Measurements from ENCODE around the gene CELF4.

Gene CELF4

GRCh38 chr18:37440206-37440605 is 125.4 kb downstream of the CELF4 start:
- no peak for DNase-seq (ENCODE audit: low read depth)

GRCh38 chr18:37438417-37439180 is 127.0 kb downstream of the CELF4 start:
- DNase-seq (ENCODE audit: low read depth), result no peak

DNA sequence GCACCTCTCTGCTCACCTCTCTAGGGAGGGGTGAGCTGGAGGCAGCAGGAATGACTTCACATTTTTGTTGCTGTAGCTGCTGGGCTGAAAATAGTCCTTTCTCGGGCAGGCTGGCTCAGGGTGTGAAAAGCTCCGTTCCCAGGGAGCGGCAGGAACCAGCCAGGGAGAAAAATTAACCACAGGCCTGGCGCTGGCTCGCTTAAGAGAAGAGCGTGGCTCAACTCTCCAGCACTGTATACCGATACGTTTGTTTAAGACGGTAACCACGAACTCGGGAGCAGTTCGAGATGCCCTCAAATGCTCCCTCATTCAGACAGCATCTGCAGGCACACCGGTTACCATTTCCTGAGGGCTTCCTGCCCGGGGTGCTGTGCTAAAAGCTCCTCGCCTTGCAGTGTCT is 129.6 kb downstream of the CELF4 start:
- no peak for DNase-seq (ENCODE audit: low read depth)

DNA sequence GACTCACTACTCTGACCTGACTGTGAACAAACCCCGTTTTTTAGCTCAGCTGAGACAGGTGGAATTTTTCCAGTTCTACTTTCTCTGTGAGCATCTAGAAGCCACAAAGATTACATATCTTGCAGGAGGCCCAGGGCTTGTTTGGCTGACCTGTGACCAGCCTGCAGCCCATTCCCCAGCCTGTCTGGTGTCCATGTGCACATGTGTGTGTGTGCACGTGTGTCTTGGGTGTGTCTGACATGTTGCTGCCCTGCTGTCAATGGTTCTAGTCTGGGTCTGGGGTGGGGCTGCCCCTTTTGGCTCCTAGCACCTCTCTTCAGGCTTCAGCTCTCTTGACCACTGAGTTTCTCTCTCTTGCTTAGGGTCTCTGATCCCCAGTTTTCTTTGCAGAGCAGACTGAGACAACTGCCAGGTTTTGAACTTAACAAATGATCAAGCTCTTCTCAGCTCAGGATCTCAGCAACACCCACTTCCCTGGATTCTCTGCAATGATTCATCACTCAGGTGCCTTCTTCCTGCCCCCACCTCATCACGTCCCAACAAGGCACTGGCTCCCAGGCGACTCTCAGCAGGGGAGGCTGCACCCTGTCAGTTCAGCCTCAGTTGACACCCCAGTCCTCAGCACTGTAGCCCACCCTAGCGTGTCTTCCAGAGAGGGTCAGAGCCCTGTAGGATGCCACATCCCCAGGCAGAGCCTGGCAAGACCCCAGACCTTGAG is 130.3 kb downstream of the CELF4 start:
- DNase-seq (ENCODE audit: low read depth), result no peak

DNA sequence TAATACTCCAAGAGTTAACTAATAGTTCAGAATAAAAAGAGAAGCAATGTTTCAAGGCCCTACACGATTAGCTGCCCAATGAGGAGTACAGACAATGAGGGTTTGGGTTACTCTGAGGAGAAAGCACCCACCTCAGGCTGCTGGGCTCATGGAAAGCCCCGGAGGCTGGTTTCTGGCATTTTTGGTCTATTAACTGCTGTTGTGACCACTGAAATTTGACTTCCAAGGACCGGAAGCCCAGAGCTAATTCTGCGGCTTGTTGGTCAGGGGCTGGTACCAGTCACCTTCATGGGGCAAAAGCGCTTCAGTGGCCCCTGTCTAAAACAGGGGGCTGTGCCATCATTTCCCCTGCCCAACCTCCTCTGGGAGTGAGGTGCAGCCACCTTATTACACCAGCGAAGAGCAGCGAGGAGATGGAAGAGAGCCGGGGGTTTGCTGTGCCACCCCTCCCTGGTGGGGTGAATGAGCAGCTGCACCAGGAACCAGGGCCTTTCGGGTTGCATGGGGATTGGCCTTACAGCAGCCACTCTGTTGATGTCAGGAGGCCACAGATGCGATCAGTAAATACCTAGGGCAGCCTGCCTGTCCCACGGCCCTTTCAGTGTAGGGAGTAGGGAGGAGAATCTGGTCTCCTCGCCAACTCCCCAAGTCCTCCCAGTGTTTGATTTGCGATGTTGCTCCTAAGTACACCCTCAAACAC is 131.3 kb downstream of the CELF4 start:
- DNase-seq (ENCODE audit: low read depth), result no peak

- no peak for DNase-seq (ENCODE audit: low read depth)
These were observed 133.0 kb downstream of the CELF4 start for GRCh38 chr18:37432436-37433195.

DNA sequence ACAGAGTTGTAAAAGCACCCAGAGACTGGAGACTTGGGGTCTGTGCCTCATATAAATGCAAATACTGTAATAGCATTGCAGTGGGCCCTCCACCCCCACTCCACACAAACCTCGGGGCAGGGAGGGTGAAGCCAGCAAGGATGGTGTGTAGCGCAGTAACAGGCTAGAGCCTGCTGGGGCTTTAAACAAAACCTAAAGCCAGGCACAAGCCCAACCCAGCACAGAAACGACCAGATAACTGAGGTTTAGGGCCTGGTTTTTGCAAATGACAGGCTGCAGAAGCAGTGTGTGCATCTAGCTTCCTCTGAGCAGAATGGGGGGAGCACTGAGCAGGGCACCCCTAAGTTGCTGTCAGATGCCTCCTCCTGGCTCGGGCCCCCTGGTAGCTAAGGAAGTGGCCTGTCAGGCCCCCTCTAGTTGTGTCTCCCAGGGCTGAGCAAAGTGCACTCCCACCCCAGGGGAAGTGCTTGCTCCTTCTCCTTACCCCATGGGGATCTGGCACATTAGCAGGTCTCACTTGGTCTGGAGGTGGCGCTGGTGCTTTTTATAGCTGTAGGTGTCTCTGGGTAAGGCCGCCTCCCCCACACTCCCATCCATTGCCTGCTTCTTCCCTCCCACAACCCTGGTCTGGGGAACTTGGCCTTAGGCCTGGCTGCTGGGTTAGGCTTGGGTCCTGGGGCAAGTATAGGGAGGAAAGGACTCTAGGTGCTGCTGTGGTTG is 135.1 kb downstream of the CELF4 start:
- no peak for DNase-seq (ENCODE audit: low read depth)

DNA sequence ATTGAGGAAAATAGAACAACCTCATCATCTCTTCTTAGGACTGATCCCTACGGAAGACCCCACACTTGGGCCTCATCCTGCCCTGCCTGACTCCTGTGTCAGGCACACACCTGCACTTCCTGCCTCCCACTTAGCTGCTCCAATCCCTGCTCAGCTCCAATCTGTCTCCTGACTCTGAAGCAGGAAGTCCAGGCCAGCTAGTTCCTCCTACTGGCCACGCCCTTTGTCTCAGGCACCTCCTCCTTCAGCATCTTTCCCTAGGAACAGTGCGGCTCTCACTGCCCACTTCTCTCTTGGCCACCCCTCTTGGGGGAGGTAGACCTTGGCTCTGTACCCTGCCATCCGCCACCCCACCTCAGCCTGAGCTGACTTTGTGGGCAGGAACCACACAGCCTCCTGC is 135.8 kb downstream of the CELF4 start:
- no peak for DNase-seq (ENCODE audit: low read depth)

DNA sequence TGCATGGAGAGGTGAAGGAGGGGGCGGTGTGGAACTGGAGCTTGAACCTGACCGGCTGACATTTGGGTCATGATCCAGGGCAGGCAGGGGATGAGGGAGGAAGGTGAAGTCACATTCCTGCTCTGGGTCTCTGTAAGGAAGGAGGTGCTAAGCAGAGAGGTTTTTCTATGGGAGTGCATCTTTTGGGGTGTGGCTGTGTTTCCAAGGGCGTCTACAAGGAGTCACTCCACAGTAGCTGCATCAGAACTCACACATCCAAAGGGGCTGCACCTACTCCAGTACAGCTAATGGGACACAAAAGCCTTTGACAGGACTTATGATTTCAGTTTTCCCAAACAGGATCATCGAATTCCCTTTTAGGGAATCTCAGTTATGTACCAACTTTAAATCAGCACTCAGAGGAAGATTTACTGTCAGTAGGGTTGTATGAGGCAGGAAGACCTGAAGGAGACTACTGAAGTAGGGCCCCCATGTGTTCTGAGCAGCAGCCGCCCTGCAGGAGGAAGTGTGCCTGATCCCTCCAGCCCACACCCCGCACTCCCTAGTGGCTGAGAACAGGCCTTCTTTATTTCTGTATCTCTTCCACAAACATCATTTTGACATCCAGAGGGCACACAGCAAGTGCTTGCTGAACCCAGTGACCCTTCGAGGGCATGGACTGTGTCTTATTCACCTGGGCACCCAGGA is 137.2 kb downstream of the CELF4 start:
- DNase-seq (ENCODE audit: low read depth), result no peak

DNA sequence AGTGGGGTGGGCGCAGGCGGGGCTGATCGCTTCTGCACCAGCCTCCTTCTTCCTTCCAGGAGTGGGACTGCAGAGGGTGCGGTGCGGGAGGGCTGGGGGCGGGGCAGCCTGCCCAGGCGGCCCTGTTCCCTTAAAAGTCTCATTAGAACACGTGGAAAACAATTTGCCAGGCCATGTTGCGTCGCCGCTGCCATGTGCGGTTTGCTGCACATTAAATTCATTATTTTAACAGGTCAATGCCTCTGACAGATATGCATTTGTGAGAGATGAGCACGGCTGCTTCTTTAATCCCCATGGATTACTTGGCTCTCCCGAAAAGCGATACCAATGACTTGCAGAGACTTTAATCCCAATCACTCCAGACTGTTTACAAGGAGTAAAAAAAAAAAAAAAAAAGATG is 139.0 kb downstream of the CELF4 start:
- DNase-seq (ENCODE audit: low read depth), result no peak

DNA sequence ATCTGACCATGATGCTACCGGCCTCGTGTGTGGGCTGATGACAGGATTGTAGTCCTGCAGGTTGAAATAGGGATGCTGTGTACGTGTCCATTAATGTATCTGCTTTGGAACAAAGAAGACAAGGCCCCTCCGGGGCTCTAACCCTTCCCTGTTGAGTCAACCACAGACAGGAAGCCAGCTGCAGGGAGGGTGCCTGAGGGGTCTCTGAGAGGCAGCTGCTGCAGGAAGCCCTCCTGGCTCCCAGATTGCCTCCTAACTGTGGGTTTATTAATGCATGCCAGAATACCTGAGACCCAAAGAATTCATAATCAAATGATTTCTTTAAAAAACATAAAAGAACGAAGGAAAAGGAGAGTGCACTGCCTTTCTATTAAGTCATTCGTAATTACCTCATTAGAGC is 140.4 kb downstream of the CELF4 start:
- no peak for DNase-seq (ENCODE audit: low read depth)

DNA sequence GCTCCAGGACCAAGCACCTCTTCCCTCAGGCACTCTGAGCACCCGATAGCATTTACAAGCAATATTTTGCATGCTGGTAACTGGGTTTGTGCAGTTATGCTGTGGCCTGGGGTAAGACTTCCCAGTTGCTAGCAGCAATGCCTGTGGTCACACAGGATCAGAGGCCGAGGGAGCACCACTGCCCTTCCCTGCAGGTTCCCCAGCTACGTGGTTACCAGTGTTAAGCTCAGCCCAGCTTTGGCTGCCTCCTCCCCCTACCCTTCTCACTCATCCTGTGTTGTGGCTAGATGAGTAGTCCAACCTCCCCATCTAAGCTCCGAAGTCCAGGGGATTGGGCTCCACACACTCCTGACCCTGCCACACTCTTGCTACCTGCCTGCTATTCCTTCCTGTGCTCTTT is 141.1 kb downstream of the CELF4 start:
- DNase-seq (ENCODE audit: low read depth), result no peak

DNA sequence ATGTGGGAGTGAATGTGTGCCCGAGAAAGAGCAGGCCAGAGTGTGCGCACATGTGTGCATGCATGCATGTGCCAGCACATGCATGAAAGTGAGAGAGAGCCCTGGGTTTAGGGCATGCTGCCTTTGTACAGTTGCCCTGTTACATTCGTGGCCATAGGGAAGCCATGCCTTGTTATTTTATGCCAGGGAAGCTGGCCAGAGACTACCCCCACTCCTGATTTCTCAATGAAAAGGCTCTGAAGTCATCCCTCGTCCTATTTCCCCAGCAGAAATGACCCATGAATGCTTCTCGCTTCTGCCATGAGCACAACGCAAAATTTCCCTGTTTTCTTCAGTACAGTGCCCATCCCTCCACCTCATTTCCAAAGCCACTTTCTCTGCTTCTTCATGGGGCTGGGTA is 143.0 kb downstream of the CELF4 start:
- DNase-seq (ENCODE audit: low read depth), result no peak

DNA sequence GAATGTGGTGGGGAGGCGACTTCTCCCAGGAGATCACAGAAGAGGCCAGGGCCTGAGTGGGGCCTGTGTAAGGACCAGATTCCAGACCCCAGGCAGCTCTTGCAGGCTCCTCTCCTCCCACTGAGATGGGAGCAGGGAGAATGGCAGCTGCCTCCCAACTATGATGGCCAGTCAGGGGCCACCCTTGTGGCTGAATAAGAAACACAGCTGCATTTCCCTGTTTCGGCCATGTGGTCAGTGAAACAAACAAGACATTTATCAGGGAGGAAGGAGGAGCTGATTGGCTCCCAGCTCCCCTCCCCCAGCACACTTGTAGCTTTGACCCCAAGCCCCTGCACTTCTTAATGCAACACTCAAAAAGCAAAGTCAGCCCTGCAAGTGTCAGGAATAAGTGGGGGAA is 143.5 kb downstream of the CELF4 start:
- no peak for DNase-seq (ENCODE audit: low read depth)

DNA sequence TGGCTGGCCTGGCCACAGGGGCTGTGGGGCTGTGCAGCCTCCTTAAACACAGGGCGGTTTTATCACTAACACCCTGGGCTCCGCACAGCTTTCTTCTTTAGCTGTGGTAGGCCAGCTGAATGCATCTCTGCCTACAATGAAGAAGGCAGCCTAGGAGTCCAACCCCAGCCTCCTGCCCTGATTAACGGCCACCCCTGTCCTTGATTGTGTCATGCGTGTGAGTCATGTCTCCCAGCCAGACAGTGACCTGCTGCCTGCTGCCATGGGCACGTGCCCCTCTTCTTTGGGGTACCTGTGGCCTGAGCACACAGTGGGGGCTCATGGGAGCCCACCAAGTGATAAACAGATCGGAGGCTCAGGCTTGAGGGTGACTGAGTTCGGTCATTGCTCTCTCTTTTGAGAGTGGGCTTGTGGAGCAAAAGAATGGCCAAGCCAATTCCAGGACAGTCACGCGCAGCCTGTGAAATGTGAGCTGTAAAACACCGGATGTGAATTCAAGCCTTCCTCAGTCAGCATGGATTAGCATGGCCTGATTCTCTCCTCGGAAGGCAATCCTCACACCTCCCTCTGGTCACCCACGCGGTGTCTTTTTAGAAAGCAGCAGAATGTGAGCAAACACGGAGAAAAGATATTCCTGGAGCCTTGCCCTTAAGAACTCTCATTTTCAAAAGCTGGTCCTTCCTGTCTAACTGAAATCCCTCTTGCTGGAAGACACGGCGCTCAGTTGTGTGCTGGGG is 144.1 kb downstream of the CELF4 start:
- DNase-seq (ENCODE audit: low read depth), result no peak

GRCh38 chr18:37420315-37420880 is 145.2 kb downstream of the CELF4 start:
- DNase-seq (ENCODE audit: low read depth), result no peak

- no peak for DNase-seq (ENCODE audit: low read depth)
These were observed 145.7 kb downstream of the CELF4 start for GRCh38 chr18:37419866-37420265.

DNA sequence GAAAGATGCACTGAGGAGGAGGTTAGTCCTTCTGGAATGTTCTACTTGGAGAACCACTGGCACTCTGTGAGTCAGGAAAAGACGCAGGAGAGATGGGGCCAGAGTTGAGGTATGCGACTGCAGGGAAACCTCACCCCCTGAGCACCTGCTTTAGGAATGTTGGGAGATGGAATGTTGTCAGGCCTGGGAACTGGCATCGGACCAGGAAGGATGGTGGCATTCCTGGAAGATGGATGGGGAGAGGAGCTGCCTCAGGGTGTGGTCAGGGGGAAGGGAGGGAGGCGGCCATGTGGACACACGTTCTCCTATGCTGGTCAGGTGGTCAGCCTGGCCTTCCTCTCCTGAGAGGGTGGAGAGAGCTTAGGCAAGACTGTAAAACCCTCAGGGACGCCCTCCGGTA is 146.3 kb downstream of the CELF4 start:
- DNase-seq (ENCODE audit: low read depth), result no peak

DNA sequence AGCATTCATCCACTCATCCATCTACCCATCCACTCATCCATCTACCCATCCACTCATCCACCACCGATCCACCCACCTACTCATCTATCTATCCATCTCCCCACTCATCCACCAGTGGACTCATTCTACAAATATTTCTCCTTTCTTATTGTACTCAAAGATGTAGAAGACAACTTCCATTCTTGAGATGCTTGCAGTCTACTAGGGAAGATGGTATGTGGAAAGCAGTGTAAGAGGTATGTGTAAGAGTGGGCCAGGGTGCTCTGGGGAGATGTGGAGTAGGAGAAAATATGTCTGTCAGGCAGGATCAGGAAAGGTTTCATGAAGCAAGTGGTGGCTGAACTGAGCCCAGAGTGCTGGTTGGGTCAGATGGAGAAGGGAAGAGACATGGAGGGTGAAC is 150.8 kb downstream of the CELF4 start:
- DNase-seq (ENCODE audit: low read depth), result no peak

- no peak for DNase-seq (ENCODE audit: low read depth)
These were observed 152.8 kb downstream of the CELF4 start for GRCh38 chr18:37412829-37413228.
